WTC11 (cell line): ENCODE data around the gene SLC8A1. TPM values are rescaled to one million over a fixed set of nuclear protein-coding genes. Genes with fewer than 3 reads are reported as not detected.

Source experiments
- ATAC-seq: fragments of 200-7000 bp; cut with Tn5 transposase; 2 replicates; pipeline ENCODE4 v1.10.0; 2021; ENCODE audit warnings: mild to moderate bottlenecking, moderate library complexity
- CTCF ChIA-PET: fragments of 300-600 bp; sonication (Branson Sonifier 250); formaldehyde crosslinking; loops from one replicate; lab custom pipeline; 2021; ENCODE audit warnings: antibody characterized with exemption; lab: Charles Lee
- POLR2A ChIA-PET: fragments of 350-600 bp; sonication (Branson Sonifier 250); formaldehyde crosslinking; loops from one replicate; lab custom pipeline; 2021; ENCODE audit warnings: antibody characterized with exemption; lab: Charles Lee
- DNase-seq: peaks from one replicate; pipeline ENCODE4 v3.0.0; 2021; ENCODE audit warnings: low spot score
- H3K27ac Mint-ChIP-seq: 2 replicates; pipeline ENCODE4 v1.8.0; 2021; ENCODE audit warnings: mixed read lengths
- H3K27me3 Mint-ChIP-seq: 2 replicates; pipeline ENCODE4 v1.8.0; 2021; ENCODE audit warnings: low read depth, mild to moderate bottlenecking, moderate library complexity, mixed read lengths
- H3K36me3 Mint-ChIP-seq: 2 replicates; pipeline ENCODE4 v1.8.0; 2021; ENCODE audit warnings: mixed read lengths
- H3K4me1 Mint-ChIP-seq: 2 replicates; pipeline ENCODE4 v1.8.0; 2022; ENCODE audit warnings: mixed read lengths
- H3K4me3 Mint-ChIP-seq: 2 replicates; pipeline ENCODE4 v1.8.0; 2021; ENCODE audit warnings: mild to moderate bottlenecking, moderate library complexity, mixed read lengths
- H3K9me3 Mint-ChIP-seq: 2 replicates; pipeline ENCODE4 v1.8.0; 2021; ENCODE audit warnings: mixed read lengths
- E2F1 ChIP-seq: sonication (generic); formaldehyde crosslinking; IDR thresholded peaks from 2 replicates; pipeline ENCODE4 v1.8.0; 2022; ENCODE audit warnings: mild to moderate bottlenecking, missing genetic modification reagents
- EMX1 ChIP-seq: fragments of 250-450 bp; sonication (Bioruptor Pico); IDR thresholded peaks from 2 replicates; pipeline ENCODE4 v1.8.0; 2021; ENCODE audit warnings: mild to moderate bottlenecking
- ETV6 ChIP-seq: sonication (generic); formaldehyde crosslinking; IDR thresholded peaks from 2 replicates; pipeline ENCODE4 v1.8.1; 2022; ENCODE audit warnings: mild to moderate bottlenecking, missing genetic modification reagents
- FOXP1 ChIP-seq: sonication (generic); formaldehyde crosslinking; IDR thresholded peaks from 2 replicates; pipeline ENCODE4 v1.8.0; 2022; ENCODE audit warnings: missing genetic modification reagents, mild to moderate bottlenecking, moderate library complexity, borderline replicate concordance
- FOXP4 ChIP-seq: sonication (generic); formaldehyde crosslinking; IDR thresholded peaks from 2 replicates; pipeline ENCODE4 v1.8.0; 2022; ENCODE audit warnings: mild to moderate bottlenecking, missing genetic modification reagents
- MYBL2 ChIP-seq: sonication (generic); formaldehyde crosslinking; IDR thresholded peaks from 2 replicates; pipeline ENCODE4 v1.8.1; 2023; ENCODE audit warnings: mild to moderate bottlenecking, moderate library complexity, missing genetic modification reagents
- NFATC4 ChIP-seq: fragments of 250-450 bp; sonication (Bioruptor Pico); IDR thresholded peaks from 2 replicates; pipeline ENCODE4 v1.9.0; 2021; ENCODE audit warnings: mild to moderate bottlenecking
- NR1H2 ChIP-seq: sonication (generic); formaldehyde crosslinking; IDR thresholded peaks from 2 replicates; pipeline ENCODE4 v1.9.0; 2021; ENCODE audit warnings: mild to moderate bottlenecking, moderate library complexity, missing genetic modification reagents
- NR3C1 ChIP-seq: sonication (generic); formaldehyde crosslinking; conservative IDR thresholded peaks from 2 replicates; pipeline ENCODE4 v1.8.1; 2023; ENCODE audit warnings: low read depth, mild to moderate bottlenecking, missing genetic modification reagents
- PRDM15 ChIP-seq: sonication (generic); formaldehyde crosslinking; IDR thresholded peaks from 2 replicates; pipeline ENCODE4 v1.8.0; 2022; ENCODE audit warnings: missing genetic modification reagents
- RORB ChIP-seq: fragments of 250-450 bp; sonication (Bioruptor Pico); IDR thresholded peaks from 2 replicates; pipeline ENCODE4 v1.9.0; 2021; ENCODE audit warnings: mild to moderate bottlenecking
- TEAD1 ChIP-seq: sonication (generic); formaldehyde crosslinking; IDR thresholded peaks from 2 replicates; pipeline ENCODE4 v1.8.0; 2022; ENCODE audit warnings: mild to moderate bottlenecking, missing genetic modification reagents
- USF1 ChIP-seq: sonication (generic); formaldehyde crosslinking; IDR thresholded peaks from 2 replicates; pipeline ENCODE4 v1.8.0; 2022; ENCODE audit warnings: mild to moderate bottlenecking, missing genetic modification reagents
- ZNF232 ChIP-seq: sonication (generic); formaldehyde crosslinking; IDR thresholded peaks from 2 replicates; pipeline ENCODE4 v1.8.0; 2022; ENCODE audit warnings: mild to moderate bottlenecking, missing genetic modification reagents
- ZNF416 ChIP-seq: fragments of 250-450 bp; sonication (Bioruptor Pico); IDR thresholded peaks from 2 replicates; pipeline ENCODE4 v1.9.0; 2021; ENCODE audit warnings: mild to moderate bottlenecking, inconsistent platforms
- ZSCAN18 ChIP-seq: fragments of 250-450 bp; sonication (Bioruptor Pico); IDR thresholded peaks from 2 replicates; pipeline ENCODE4 v2.1.2; 2022; ENCODE audit warnings: mild to moderate bottlenecking, moderate library complexity
- total RNA-seq: library from RNA; stranded (reverse); gene quantifications from 3 replicates; pipeline ENCODE4 v1.2.3, GENCODE V29; 2021

The SLC8A1 gene
- total RNA-seq, 1 experiment from 2014 or later: 2.6 TPM

- TF ChIP-seq USF1 (CRISPR knock-in tag): no peak
These were observed 351.2 kb downstream of the SLC8A1 start (continued) for GRCh38 chr2:40100676-40101075.

GRCh38 chr2:40098786-40099470, 353.0 kb downstream of the SLC8A1 start:
- H3K36me3 Mint-ChIP-seq: no peaks in the 10 kb centered on the region
- TF ChIP-seq ETV6 (CRISPR knock-in tag) (no peak), ZSCAN18 (no peak), FOXP4 (CRISPR knock-in tag) (no peak), RORB (no peak), MYBL2 (CRISPR knock-in tag) (no peak), ZNF232 (CRISPR knock-in tag) (no peak), ZNF416 (CRISPR knock-in tag) (no peak), NFATC4 (no peak), NR3C1 (CRISPR knock-in tag) (no peak), USF1 (CRISPR knock-in tag) (no peak), NR1H2 (no peak), FOXP1 (no peak), TEAD1 (CRISPR knock-in tag) (no peak), EMX1 (CRISPR knock-in tag) (no peak), PRDM15 (CRISPR knock-in tag) (no peak), E2F1 (no peak)
- TF ChIP-seq, all 79 proteins: peak for 0
- H3K27me3 Mint-ChIP-seq: no peaks in the 10 kb centered on the region
- no peaks in the 10 kb centered on the region for H3K9me3 Mint-ChIP-seq
- peaks cover 36% of the 10 kb centered on the region for H3K4me1 Mint-ChIP-seq
- POLR2A ChIA-PET: no interaction called here
- ATAC-seq (no peak), DNase-seq (no peak)
- H3K4me3 Mint-ChIP-seq: no peak overlapping the region
- no peak overlapping the region for H3K27ac Mint-ChIP-seq
- CTCF ChIA-PET: no interaction called here
